HepG2 (cell line): ENCODE data around the gene MLN. TPM values are rescaled to one million over a fixed set of nuclear protein-coding genes. Genes with fewer than 3 reads are reported as not detected.

Experiments
- ATAC-seq: fragments of 200-7000 bp; cut with Tn5 transposase; 3 replicates; pipeline ENCODE4 v1.9.1; 2020; ENCODE audit warnings: mild to moderate bottlenecking, moderate library complexity
- BruUV-seq: library from RNA; stranded (reverse); fragments of 400-500 nt; replicated peaks from 2 replicates; lab custom pipeline; 2021; lab: Mats Ljungman, UMichigan
- CTCF ChIA-PET: fragments of 300-600 bp; formaldehyde crosslinking; extraction: SDS; loops from one replicate; lab custom pipeline; 2021; ENCODE audit warnings: low total read pairs, inconsistent platforms, low intra/inter-chr PET ratio; lab: Yijun Ruan, JAX
- POLR2A ChIA-PET: fragments of 350-600 bp; sonication (Branson Sonifier 250); formaldehyde crosslinking; loops from one replicate; lab custom pipeline; 2020; ENCODE audit warnings: antibody characterized with exemption, inconsistent platforms; lab: Yijun Ruan, JAX
- DNase-seq: peaks from one replicate; pipeline ENCODE4 v3.0.0-alpha.2; 2015; ENCODE audit warnings: low spot score
- FAIRE-seq: peaks from 3 replicates; lab custom pipeline; 2011; peaks lifted over from hg19 to GRCh38; lab: Jason Lieb, UNC
- H2AFZ ChIP-seq: one replicate; pipeline ENCODE4 v1.6.1; 2011; ENCODE audit warnings: low read length, inconsistent platforms
- H3K27ac ChIP-seq: fragments of 300-600 bp; 3 replicates; pipeline ENCODE4 v1.8.0; 2011; ENCODE audit warnings: mixed run types, mild to moderate bottlenecking, mixed read lengths, low read length, inconsistent platforms; ENCODE audit not compliant: insufficient read depth; ENCODE audit errors: extremely low read length
- H3K27me3 ChIP-seq, 2 experiments: fragments of 200-600 bp in 1 of 2; 2 replicates in 1 of 2; 3 replicates in 1 of 2; pipeline versions ENCODE4 v1.6.0 to v1.8.0; 2011; ENCODE audit warnings: low read length in 2 of 2, mild to moderate bottlenecking in 2 of 2, moderate library complexity in 2 of 2, inconsistent platforms in 1 of 2; ENCODE audit not compliant: insufficient read depth in 2 of 2, control insufficient read depth in 1 of 2
- H3K36me3 ChIP-seq, 2 experiments: fragments of 200-600 bp in 1 of 2; replicated peaks in 1 of 2; 2 replicates in 1 of 2; 3 replicates in 1 of 2; pipeline versions ENCODE4 v1.5.1 to v1.8.0; 2011; ENCODE audit warnings: low read length in 2 of 2, inconsistent platforms in 1 of 2; ENCODE audit not compliant: insufficient read depth in 2 of 2, control insufficient read depth in 1 of 2
- H3K4me1 ChIP-seq: 2 replicates; pipeline ENCODE4 v1.5.1; 2012; ENCODE audit warnings: low read length, inconsistent platforms; ENCODE audit not compliant: insufficient read depth
- H3K4me2 ChIP-seq: 2 replicates; pipeline ENCODE4 v1.6.0; 2011; ENCODE audit warnings: low read depth, low read length, inconsistent platforms
- H3K4me3 ChIP-seq, 3 experiments: fragments of 200-600 bp in 1 of 3; sonication (generic), shearing (Covaris generic) in 1 of 3; replicated peaks in 1 of 3; 2 replicates each; pipeline ENCODE4 v1.5.1; 2011 to 2016; ENCODE audit warnings: low read length in 3 of 3, inconsistent platforms in 2 of 3, low read depth in 2 of 3, mild to moderate bottlenecking in 2 of 3, control low read depth in 1 of 3, mixed read lengths in 1 of 3; ENCODE audit not compliant: insufficient read depth in 1 of 3
- H3K79me2 ChIP-seq: one replicate; pipeline ENCODE4 v1.6.1; 2011; ENCODE audit warnings: low read length, inconsistent platforms; ENCODE audit not compliant: insufficient read depth
- H3K9ac ChIP-seq: 2 replicates; pipeline ENCODE4 v1.6.0; 2011; ENCODE audit warnings: mild to moderate bottlenecking, low read depth, low read length, inconsistent platforms; ENCODE audit not compliant: insufficient read depth
- H3K9me3 ChIP-seq: 2 replicates; pipeline ENCODE4 v1.5.1; 2012; ENCODE audit warnings: mild to moderate bottlenecking, low read length
- H4K20me1 ChIP-seq: 2 replicates; pipeline ENCODE4 v1.6.0; 2011; ENCODE audit warnings: inconsistent platforms, mild to moderate bottlenecking, low read length, moderate library complexity; ENCODE audit not compliant: insufficient read depth
- ADNP ChIP-seq: sonication (generic); formaldehyde crosslinking; IDR thresholded peaks from 2 replicates; pipeline ENCODE4 v1.4.0; 2020; ENCODE audit warnings: missing genetic modification reagents
- FOSL2 ChIP-seq: sonication (generic); formaldehyde crosslinking; IDR thresholded peaks from 2 replicates; pipeline ENCODE4 v1.4.0; 2020; ENCODE audit warnings: missing genetic modification reagents
- HNRNPK ChIP-seq: fragments of 200-400 bp; formaldehyde crosslinking; IDR thresholded peaks from 2 replicates; pipeline ENCODE4 v1.6.1; 2018; ENCODE audit warnings: low read length, low read depth, moderate library complexity, mild to moderate bottlenecking; ENCODE audit not compliant: poor library complexity, severe bottlenecking
- HOXA7 ChIP-seq: sonication (generic); formaldehyde crosslinking; IDR thresholded peaks from 2 replicates; pipeline ENCODE4 v1.8.1; 2022; ENCODE audit warnings: mild to moderate bottlenecking, missing genetic modification reagents, moderate library complexity
- REXO4 ChIP-seq: sonication (generic); formaldehyde crosslinking; IDR thresholded peaks from 2 replicates; pipeline ENCODE4 v1.8.0; 2022; ENCODE audit warnings: missing genetic modification reagents, mild to moderate bottlenecking, borderline replicate concordance
- SCMH1 ChIP-seq: sonication (generic); formaldehyde crosslinking; IDR thresholded peaks from 2 replicates; pipeline ENCODE4 v1.9.0; 2021; ENCODE audit warnings: missing genetic modification reagents, mild to moderate bottlenecking, borderline replicate concordance
- ZFP62 ChIP-seq: sonication (generic); formaldehyde crosslinking; IDR thresholded peaks from 2 replicates; pipeline ENCODE4 v1.4.0; 2020; ENCODE audit warnings: missing genetic modification reagents
- ZNF460 ChIP-seq: sonication (generic); formaldehyde crosslinking; IDR thresholded peaks from 2 replicates; pipeline ENCODE4 v1.5.1; 2020; ENCODE audit warnings: missing genetic modification reagents, mild to moderate bottlenecking, borderline replicate concordance
- WGBS: methylation state at CpG from one replicate; pipeline ENCODE4 v1.1.6; 2017; ENCODE audit warnings: low lambda C conversion rate; 5-methylcytosine and 5-hydroxymethylcytosine counted together
- in situ Hi-C: cut with HindIII; loops from 2 replicates; pipeline ENCODE4 v1.10.0; 2017; ENCODE audit warnings: low pct_unique_long_range_greater_than_20kb; ENCODE audit not compliant: extremely low pct_ligation_motif_present
- intact Hi-C: fragments of 100-400 bp; cut with micrococcal nuclease; formaldehyde crosslinking; loops from one replicate; pipeline ENCODE4 v1.10.0; 2022; ENCODE audit not compliant: unreplicated experiment
- polyA plus RNA-seq, 8 experiments: library from polyadenylated mRNA; depleted of rRNA in 3 of 8; stranded (reverse) in 7 of 8; unstranded in 1 of 8; fragments of >200 nt; fragmentation: Illumina TruSeq in 4 of 8; extraction: Trizol in 4 of 8; gene quantifications; 2 replicates each; pipeline versions ENCODE4 v1.2.1 to v1.2.3, GENCODE V29; 2011 to 2016; ENCODE audit warnings: low read depth in 4 of 8, missing spikeins in 1 of 8, mixed read lengths in 1 of 8; ENCODE audit not compliant: insufficient read depth in 1 of 8
- total RNA-seq, 5 experiments: library from RNA; depleted of rRNA; stranded (reverse); fragments of >200 nt; fragmentation: Illumina TruSeq; extraction: Trizol; gene quantifications; 2 replicates each; pipeline ENCODE4 v1.2.3, GENCODE V29; 2016; ENCODE audit warnings: low read depth in 1 of 5
- TF ChIP-seq, protein P1 (sequence below): sonication (generic); formaldehyde crosslinking; IDR thresholded peaks from 2 replicates; pipeline ENCODE4 v1.9.0; 2021; ENCODE audit warnings: missing genetic modification reagents, mild to moderate bottlenecking, borderline replicate concordance

MLN gene
- total and polyA plus RNA-seq, 2 of the 13 experiments (the other 11 are each of a cell fraction or from before 2014, with no cell fraction given): not detected

DNA sequence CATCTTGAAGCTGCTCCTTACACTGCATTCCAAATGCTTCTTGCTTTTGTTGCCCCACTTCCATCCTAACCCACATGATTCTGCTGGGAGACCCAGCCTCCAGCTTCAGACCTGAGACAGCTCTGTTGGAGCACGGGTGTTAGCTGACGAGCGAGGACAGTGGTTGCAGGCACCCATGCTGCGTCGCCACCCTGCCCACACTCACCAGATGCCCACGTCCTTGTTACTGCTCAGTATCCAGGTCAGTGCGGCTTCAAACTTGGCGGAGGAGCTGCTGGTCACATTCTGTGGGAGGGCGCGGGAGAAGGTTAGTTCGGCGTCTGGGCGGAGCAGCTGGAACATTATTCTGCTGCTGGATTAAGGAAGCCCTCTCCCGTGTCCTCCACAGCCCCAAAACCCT lies 23.9 kb downstream of the MLN start:
- H3K27ac ChIP-seq: no peak overlapping the region
- TF ChIP-seq FOSL2: no peak
- no peak for TF ChIP-seq ZFP62 (CRISPR knock-in tag)
- TF ChIP-seq, protein P1, sequence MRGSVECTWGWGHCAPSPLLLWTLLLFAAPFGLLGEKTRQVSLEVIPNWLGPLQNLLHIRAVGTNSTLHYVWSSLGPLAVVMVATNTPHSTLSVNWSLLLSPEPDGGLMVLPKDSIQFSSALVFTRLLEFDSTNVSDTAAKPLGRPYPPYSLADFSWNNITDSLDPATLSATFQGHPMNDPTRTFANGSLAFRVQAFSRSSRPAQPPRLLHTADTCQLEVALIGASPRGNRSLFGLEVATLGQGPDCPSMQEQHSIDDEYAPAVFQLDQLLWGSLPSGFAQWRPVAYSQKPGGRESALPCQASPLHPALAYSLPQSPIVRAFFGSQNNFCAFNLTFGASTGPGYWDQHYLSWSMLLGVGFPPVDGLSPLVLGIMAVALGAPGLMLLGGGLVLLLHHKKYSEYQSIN (CRISPR knock-in tag): no peak
- no peak for TF ChIP-seq HOXA7 (CRISPR knock-in tag)
- no peak for TF ChIP-seq ZNF460 (CRISPR knock-in tag)
- TF ChIP-seq REXO4 (CRISPR knock-in tag): no peak
- TF ChIP-seq HNRNPK: no peak
- TF ChIP-seq SCMH1 (CRISPR knock-in tag): no peak
- no peak for TF ChIP-seq ADNP
- H3K9ac ChIP-seq: no peak overlapping the region
- no peaks in the 10 kb centered on the region for H3K79me2 ChIP-seq
- DNase-seq (no peak), FAIRE-seq (no peak), ATAC-seq (no peak)
- BruUV-seq: no TSS peak
- no peak overlapping the region for H2AFZ ChIP-seq
- no peaks in the 10 kb centered on the region for H3K4me1 ChIP-seq
- no peaks in the 10 kb centered on the region for H3K9me3 ChIP-seq
- no peaks in the 10 kb centered on the region for H4K20me1 ChIP-seq
- 97% methylated on average over 14 of the region's 14 CpGs for WGBS
- H3K36me3 ChIP-seq: peaks cover 48 to 89% of the 10 kb centered on the region in 2 experiments
- no peak overlapping the region for H3K4me3 ChIP-seq
- intact Hi-C loops: no loop called here
- CTCF ChIA-PET: no interaction called here
- H3K27me3 ChIP-seq: no peaks in the 10 kb centered on the region
- POLR2A ChIA-PET: interaction anchor here (1.7 kb wide), 1 partner anchor 9 kb away, joined by 7 read pairs; the partner anchor contains the start of gene LEMD2
- in situ Hi-C loops: no loop called here
- no peak overlapping the region for H3K4me2 ChIP-seq
